GM19324 (cell line): ENCODE measurements around the gene NRGN.
"Not testable (repeated sequence)": the region's sequence is repeated elsewhere in the genome, so short reads cannot be mapped to it uniquely, and the experiment has no call there.

ENCODE experiments used
- ATAC-seq: cut with Tn5 transposase; IDR thresholded peaks from one replicate; pipeline ENCODE4 v1.9.1; 2021; ENCODE audit warnings: mild to moderate bottlenecking, moderate library complexity; ENCODE audit not compliant: unreplicated experiment, low FRiP score

NRGN gene

DNA sequence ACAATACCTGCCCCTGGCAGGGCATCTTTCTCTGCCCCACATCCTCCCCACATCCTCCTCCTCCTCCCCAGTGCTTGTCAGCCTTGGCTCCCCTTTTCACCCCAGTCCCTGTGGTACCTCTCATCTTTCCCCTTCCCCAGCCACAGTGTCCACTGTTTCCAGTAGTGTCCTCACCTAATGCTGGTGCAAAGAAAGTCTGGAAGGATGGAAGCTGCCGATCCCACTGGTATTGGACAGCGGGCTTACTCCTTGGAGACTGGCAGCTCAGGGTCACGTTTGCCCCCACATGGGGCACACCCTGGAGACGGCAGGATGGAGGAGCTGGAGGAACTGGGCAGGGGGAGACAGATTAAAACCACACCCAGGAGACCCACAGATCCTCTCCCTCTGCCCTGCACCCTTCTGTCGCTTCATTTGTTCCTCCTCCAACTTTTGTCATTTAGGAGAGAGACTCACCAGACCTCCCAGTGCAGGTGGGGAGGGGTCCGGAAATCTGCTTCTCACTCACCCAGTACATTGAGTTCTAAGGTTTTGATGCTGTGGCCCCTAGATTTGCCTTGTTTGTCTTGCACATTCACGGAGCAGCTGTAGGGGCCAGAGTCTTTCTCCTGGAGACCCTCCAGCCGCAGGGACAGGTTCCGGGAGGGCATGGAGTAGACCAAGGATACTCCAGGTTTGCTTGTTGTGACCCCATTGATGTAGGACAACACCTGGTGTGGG is 16.5 kb downstream of the NRGN start:
- ATAC-seq, result no peak

DNA sequence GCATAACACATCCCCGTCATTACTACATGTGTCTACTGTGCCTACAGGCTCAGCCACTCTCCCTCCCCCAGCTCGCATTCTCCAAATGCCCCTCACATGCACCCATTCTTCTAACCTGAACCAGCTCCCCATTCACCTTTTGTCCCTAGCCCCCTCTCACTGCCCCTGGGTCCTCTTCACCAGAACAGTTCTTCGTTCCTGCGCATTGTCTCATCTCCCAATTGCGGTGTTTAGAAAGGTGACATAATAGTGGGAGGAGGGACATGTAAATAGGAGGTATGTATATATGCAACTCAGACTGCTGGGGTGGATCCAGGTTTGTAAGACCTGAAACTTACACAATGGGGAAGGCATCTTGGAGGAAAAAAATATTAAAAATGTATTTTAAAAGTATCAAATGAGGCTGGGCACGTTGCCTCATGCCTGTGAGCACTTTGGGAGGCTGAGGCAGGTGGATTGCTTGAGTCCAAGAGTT is 17.0 kb downstream of the NRGN start:
- no peak for ATAC-seq

DNA sequence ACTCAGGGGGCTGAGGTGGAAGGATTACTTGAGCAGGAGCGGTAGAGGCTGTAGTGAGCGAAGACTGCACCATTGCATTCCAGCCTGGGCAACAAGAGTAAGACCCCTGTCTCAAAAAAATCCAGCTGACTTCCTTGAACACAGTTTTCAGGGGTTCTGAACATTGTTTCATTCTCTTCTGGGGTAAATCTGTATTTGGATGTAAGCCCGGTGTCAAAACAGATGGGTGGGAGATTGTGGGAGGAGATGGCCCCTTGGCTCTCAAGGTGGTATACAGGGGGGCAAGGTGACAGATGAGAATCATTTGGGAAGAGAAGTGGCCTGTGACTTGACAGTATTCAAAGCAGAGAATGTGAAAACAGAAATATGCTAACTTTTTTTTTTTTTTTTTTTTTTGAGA is 17.6 kb downstream of the NRGN start:
- ATAC-seq, result no peak

DNA sequence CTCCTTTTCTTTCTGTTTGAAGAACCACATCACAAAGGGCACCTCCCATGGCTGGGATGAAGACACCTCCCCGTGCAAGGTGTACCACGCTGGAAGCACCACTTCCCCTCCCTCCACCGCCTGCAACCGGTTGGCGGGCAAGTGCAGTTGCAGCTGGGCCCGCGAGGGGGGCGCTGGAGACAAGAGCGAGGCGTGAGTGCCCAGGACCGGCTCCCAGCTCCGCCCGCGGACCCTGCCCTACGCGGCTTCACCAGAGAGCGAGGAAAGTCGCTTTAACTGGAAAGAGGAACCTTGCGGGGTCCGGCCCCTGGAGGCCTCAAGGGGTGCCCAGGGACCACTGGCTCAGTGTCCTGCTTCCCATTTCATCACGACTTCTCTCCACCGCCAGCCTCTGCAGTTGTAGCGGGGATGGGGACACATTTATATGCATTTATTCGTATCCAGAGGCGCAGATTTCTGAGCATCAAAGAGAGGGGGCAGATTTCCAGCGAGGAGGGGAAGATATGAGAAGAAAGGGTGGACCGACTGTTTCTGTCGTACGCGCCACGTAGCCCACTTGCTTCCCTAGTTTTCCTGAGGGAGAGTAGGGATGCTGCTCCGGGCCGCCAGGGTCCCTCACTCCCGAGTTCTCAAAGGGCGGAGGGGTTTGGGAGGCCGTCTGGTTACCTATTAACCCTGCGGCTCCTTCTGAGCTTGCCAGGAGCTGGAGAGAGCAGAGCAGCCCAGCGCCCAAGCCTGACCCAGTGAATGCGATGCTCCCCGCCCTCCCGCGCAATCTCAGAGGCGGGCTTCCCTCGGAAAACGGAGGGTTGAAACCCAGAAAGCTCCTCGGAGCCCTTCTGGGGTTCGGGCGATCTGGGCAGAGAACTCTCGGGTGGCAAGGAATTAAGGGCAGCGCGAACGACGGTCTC is 18.9 kb downstream of the NRGN start:
- peak; percentile 53 for ATAC-seq

DNA sequence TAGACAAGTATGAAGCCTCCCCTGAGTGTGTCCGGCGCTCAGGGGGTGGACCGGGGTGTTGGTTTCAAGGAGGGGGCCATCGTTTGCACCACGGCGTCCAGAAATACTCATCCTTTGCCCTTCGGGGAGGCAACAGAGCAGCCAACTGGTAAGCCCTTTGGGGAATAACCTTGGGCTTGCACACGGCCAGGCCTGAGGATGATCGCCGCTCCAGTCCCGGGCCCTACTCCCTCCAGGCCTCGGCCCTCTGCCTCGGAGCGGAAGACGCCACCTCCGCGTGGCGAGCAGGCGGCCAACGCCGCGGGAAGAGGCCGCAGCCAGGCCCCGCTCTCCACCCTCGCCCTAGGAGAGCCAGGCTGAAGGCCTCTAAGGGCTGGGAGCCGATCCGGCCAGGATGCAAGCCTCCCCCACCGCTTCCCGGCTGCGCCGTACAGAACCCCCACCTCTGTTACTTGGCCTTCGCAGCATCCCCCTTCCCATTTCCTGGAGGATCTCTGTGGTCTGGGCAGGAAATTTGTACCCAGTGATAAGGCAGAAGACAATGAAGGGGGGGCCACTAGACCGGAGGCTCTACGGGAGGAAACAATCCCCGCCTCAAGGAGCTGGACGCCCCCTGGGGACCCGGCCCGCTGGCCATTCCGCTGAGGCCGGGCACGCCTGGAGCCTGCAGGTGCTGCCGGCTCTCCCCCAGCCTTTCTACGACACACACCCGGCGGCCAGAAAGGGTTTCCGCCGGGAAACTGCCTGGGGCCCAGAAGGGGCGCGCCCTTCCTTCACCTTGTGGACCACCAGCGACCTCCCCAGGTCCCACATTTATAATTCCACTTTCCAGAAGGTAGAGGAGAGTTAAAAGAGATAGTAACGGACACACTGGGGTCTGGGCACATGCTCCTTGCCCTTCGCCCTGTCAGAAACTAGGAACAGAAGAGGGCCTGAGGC is 19.8 kb downstream of the NRGN start:
- no peak for ATAC-seq

DNA sequence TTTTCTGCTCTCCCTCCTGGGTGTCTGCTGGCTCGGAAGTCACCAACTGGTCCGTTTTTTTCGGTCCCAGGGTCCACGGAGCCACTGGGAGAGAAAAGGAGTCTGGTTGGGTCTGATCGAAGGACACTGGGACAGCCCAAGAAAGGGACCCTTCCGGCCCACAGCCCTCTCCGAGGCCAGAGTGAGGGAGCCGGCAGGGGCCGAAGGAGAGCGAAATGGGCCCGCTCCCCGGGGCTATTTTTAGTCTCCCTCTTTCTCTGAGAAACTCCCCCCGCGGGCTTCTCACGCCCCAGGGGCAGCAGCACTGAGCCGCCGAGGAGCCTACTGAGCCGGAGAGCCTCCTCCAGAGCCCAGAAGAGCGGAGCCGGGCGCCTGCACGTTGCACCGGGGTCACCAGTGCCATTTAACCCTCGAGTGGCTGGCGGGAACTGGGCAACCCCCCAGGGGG is 20.5 kb downstream of the NRGN start:
- ATAC-seq, result peak; percentile 21

DNA sequence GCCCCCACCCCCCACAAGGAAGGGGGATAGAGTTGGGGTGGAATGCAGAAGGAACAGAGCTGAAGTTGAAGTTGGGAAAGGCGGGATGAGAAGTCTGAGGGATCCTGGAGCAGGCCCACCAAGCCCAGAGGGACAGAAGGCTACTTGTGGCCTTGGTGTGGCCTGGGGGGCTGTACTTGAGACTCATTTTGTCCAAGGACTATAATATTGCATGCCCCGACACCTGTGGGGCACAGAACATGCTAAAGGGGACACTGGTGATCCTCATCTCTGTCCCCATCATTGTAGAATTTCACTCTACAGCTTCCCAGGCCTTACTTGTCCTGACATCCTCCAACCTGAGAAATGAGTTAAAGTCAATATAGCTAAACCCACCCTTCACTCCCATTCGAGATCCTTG is 21.1 kb downstream of the NRGN start:
- ATAC-seq, result no peak

DNA sequence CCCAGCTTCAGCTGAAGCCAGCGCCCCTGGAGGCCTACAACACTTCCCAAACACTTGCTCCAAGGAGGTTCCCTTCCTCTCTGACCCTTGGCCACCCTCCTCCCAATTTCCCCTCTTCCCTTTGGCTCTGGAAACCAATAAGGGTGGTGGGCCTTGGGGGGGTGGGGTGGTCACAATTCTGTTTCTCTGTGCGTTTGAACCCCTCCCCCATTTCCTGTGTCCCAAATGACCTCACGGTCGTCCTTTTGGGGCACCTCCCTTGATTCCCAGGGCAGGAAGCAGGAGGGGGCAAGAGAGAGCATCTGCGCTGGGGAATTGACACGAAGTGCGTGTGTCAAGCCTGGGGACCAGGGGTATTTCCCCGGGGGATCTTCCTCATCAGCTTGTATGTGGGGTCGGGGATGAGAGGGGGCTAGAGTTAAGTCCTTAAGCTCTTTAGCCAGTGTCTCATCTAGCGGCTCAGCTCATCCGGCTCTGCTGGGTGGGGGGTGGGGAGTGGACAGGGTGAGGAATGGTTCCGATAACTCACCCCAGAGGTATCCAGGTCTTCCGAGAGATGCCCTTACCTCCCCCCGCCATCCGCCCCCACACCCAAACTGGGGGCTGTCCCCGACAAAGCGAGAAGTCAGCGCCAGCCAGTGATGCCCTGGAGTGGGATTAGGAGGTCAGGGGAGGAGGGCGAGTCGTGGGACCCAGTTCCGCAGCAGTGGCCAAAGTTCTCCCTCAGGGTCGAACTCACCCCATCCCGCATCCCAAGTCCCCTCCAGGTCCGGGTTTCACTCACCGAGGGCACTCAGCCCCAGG is 21.8 kb downstream of the NRGN start:
- peak; percentile 0 for ATAC-seq

DNA sequence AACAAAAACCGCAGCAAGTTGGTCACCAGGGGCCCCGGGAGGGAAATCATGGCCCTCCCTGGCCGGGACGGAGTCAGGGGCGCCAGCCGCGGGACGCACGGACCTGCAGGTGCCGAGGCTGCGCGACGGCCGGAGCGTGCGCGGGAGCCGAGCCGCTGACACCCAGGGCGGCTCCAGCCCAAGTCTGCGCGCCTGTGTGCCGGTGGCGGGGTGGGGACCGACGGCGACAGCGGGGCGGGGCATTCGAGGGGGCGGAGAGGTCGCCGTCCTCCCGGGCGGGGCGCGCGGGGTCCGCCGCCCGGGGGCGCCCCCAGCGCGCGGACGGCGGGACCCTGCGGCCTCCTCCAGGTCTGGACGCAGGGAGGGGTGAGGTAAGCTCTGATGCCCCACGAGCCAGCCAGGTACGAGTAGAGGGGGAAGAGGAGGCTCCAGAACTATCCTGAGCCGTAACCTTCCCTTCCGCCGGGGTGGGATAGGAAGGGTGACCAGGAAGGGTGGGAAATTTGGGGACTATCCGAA is 22.4 kb downstream of the NRGN start, which contains the start of gene ESAM:
ESAM (minus strand) TSS at position 186 of the 519 bp plus-strand sequence; CDS start at position 50, 136 bp downstream.
- peak; percentile 69 for ATAC-seq

DNA sequence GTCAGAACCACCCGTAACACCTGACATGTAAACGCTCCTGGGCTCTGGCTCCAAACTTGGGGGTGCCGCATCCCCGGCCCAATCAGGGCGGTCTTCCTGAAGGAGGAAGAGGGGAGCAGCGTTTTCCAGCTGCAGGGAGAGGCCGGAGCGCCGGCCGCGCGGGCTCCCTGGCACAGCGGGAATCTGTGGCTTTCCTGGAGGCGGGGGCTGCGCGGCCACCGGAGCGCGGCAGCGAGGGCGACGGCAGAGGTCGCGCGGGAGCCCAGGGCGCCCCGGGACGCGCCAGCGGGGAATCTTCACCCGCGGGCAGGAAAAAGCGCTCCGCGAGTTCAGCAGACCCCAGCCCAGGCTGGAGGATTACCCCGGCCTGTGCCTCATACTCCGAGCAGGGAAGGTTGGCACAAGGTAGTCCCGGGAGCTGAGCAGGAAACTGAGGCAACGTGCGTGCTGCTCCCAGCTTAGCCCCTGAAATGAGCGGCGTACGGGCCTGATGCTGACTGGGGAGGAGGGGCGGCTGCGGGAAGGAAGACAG is 22.9 kb downstream of the NRGN start:
- peak; percentile 7 for ATAC-seq

DNA sequence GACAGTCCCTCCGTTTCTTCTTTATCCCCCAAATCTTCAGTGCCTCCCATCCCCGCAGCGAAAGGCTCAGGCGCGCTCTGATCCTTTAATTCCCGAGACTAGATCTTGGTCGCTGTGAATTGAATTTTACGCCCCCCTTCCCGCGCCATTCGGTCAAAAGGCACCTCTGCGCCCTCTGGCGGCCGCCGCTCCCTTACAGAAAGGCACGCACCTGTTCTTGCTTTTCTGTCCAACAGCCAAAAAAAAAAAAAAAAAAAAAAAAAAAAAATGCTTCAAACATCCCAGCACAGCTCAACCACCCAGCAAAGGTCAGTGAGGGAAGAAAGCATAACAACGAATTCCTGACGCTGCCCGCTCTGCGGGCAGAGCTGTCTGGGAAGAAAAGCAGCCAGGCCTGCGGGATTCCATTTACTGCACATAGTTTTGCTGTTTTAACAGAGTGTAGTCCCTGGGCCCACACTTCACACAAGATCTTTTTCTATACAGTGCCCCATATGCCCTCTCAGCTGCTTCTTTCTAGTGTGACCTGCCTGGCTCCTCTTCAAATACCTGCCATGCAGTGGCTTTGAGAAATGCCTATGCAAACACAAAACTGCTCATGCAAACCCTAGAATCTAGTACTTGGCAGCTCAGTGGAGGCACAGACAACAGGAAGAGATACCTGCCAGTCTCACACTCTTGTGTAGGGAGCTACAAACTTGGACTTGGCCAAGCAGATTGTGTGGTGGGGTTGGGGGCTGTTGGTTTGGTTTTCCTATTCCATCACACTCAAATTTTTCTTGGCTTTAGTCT is 23.6 kb downstream of the NRGN start:
- peak; percentile 21 for ATAC-seq

DNA sequence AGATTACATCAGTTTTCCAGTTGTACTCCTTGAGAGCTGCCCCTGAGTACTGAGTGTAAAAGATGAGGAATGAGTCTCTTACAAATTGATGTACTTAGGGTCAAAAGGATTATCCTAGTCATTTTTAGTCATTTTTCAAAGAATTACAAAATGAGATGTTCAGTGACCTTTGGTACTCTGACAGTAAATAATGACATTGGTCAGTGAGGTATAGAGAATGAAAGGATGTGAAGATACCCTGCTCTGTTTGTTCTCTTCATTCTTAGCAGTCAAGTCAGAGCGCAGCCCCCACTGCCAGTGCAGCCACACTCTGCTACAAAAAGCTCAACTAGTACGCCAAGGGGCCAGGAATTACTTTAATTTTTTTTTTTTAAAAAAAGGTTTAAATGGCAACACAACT is 26.4 kb downstream of the NRGN start:
- ATAC-seq, result no peak

DNA sequence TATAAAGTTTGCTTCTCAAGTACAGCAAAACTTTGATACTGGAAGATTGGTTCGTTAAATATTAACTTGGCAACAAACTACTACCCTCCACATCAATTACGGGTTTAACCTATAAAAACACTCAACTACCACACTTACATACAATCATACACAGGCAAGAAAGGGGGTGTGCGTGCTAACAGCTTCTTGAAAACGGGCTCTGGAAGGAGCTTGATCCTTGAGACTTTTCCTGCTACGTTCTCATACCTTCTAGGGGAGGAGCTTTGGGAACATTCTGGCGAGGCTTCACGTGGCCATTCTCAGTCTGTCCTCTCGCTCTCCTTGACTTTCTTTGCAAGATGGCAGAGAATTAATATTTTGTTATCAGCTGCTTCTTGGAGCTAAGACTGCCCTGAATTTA is 29.2 kb downstream of the NRGN start:
- no peak for ATAC-seq

DNA sequence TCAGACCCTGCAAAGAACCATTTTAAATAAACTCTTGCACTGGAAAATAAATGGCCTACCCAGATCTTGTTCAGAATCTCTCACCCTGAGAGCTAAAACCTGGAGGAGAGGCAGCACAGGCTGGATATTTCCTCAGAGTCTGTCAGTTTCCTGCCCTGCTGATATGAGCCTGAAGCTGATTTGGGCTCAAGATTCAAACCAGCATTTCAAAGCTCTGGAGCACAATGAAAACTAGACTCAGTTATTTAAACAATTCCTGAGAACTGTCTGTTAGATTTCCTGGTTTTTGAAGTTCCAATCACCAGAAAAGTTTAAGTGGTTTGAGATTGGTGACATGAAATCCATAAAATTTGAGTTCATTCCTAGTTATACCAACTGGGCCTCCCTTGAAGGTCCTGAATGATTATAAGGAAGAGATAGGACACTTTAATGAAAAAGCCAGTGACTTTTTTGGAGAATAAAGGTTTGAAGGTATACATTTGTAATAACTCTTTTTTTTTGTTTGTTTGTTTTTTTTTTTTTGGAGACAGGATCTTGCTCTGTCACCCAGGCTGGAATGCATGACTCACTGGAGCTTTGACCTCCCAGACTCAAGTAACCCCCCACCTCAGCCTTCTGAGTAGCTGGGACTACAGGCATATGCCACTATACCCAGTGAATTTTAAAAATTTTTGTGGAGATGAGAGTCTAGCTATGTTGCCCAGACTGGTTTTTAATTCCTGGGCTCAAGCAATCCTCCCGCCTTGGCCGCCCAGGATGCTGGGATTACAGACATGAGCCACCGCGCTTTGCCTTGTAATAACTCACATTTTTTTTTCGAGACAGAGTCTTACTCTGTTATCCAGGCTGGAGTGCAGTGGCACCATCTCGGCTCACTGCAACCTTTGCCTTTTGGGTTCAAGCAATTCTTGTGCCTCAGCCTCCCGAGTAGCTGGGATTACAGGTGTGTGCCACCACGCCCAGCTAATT is 30.3 kb downstream of the NRGN start:
- ATAC-seq, result no peak

DNA sequence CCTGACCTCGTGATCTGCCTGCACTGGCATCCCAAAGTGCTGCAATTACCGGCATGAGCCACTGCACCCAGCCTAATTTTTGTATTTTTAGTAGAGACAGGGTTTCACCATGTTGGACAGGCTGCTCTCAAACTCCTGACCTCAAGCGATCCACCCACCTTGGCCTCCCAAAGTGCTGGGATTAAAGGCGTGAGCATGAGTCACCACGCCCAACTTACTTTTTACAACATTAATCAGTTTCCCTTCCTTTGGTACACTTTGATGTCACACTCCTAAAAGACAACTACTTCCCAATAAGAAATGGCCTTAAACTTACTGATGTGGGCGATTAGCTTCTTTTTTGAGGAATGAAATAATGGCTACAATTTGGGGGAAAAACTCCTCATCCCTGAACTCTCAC is 31.2 kb downstream of the NRGN start:
- not testable (repeated sequence) for ATAC-seq

DNA sequence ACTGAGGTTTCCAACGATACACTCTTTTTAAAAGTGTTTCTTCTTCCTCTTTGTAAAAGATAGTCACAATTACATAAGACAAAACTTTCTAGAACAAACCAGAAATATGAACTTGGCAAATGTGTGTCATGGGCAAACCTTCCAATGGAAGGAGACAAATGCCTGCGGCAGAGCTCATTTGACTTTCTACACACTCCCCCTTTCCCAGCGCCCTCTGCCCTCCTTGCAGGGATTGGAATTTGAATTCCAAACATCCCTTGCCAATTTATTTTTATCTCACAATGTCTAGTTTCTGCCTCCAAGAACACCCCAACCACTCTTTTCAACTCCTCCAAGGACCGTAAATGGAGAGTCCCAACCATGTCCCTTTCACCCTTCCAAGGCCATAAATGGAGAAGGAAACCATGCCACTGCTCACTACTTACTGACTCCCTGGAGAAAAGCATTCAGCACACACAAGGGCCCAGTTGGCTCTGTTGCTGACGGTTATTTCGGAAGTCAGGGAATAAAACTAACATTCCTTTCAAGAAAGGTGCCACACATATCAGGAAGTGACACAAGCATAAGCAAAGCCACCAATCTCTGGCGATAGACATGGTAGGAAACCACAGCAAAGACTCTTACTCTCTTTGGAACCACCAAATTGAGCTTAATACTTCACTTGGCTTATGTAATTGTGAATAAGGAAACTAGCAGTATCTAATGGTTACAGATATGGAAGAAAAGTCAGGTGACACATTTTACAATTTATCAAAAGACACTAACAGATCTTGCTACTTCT is 37.3 kb downstream of the NRGN start:
- no peak for ATAC-seq
